IMR-90 (cell line): Measurements from ENCODE around the gene KDM2B. TPM values are rescaled to one million over a fixed set of nuclear protein-coding genes. Genes with fewer than 3 reads are reported as not detected.

Experiments used
- ATAC-seq: fragments of 200-7000 bp; cut with Tn5 transposase; 2 replicates; pipeline ENCODE4 v1.9.1; 2020; ENCODE audit warnings: low read depth, mild to moderate bottlenecking, moderate library complexity
- BruUV-seq: library from RNA; stranded (reverse); fragments of 400-500 nt; replicated peaks from 2 replicates; lab custom pipeline; 2021; lab: Mats Ljungman, UMichigan
- CTCF ChIA-PET: fragments of 300-600 bp; formaldehyde crosslinking; extraction: SDS; loops from one replicate; lab custom pipeline; 2021; ENCODE audit warnings: antibody characterized with exemption; lab: Yijun Ruan, JAX
- POLR2A ChIA-PET: fragments of 300-600 bp; sonication (Branson Sonifier 250); formaldehyde crosslinking; loops from one replicate; lab custom pipeline; 2022; ENCODE audit warnings: antibody characterized with exemption; ENCODE audit not compliant: unreplicated experiment; lab: Charles Lee
- DNase-seq: peaks from one replicate; pipeline ENCODE4 v3.0.0; 2013
- H2AFZ ChIP-seq: replicated peaks from 2 replicates; pipeline ENCODE3; 2013; ENCODE audit warnings: low read length, mild to moderate bottlenecking; ENCODE audit not compliant: poor library complexity
- H2AK5ac ChIP-seq: 2 replicates; pipeline ENCODE4 v1.6.1; 2013; ENCODE audit warnings: low read depth, low read length, inconsistent platforms
- H2AK9ac ChIP-seq: replicated peaks from 2 replicates; pipeline ENCODE3; 2013; ENCODE audit warnings: mild to moderate bottlenecking, low read depth, low read length, moderate library complexity; ENCODE audit not compliant: poor library complexity
- H2BK120ac ChIP-seq: 2 replicates; pipeline ENCODE4 v1.6.1; 2013; ENCODE audit warnings: low read depth, low read length, inconsistent platforms
- H2BK15ac ChIP-seq: 3 replicates; pipeline ENCODE4 v1.6.1; 2013; ENCODE audit warnings: low read depth, low read length, inconsistent platforms
- H2BK20ac ChIP-seq: 2 replicates; pipeline ENCODE4 v1.6.1; 2013; ENCODE audit warnings: low read depth, mild to moderate bottlenecking, inconsistent platforms, low read length, moderate library complexity
- H2BK5ac ChIP-seq: 2 replicates; pipeline ENCODE4 v1.6.1; 2013; ENCODE audit warnings: mild to moderate bottlenecking, low read depth, low read length, inconsistent platforms; ENCODE audit not compliant: poor library complexity, severe bottlenecking
- H3K14ac ChIP-seq: replicated peaks from 2 replicates; pipeline ENCODE4 v1.6.1; 2013; ENCODE audit warnings: low read depth, low read length, inconsistent platforms
- H3K18ac ChIP-seq: 2 replicates; pipeline ENCODE4 v1.6.1; 2013; ENCODE audit warnings: low read depth, low read length, control low read depth
- H3K23ac ChIP-seq: 2 replicates; pipeline ENCODE4 v1.6.1; 2013; ENCODE audit warnings: low read depth, low read length, inconsistent platforms
- H3K27ac ChIP-seq: 2 replicates; pipeline ENCODE4 v1.5.1; 2013; ENCODE audit warnings: mild to moderate bottlenecking, control low read depth, low read length; ENCODE audit not compliant: insufficient read depth
- H3K27me3 ChIP-seq: 2 replicates; pipeline ENCODE4 v1.6.1; 2013; ENCODE audit warnings: low read length; ENCODE audit not compliant: control insufficient read depth, insufficient read depth
- H3K36me3 ChIP-seq: 2 replicates; pipeline ENCODE4 v1.6.1; 2013; ENCODE audit warnings: low read length, mixed read lengths; ENCODE audit not compliant: control insufficient read depth, insufficient read depth
- H3K4ac ChIP-seq: 2 replicates; pipeline ENCODE4 v1.6.1; 2013; ENCODE audit warnings: low read depth, low read length, inconsistent platforms
- H3K4me1 ChIP-seq: 2 replicates; pipeline ENCODE4 v1.6.1; 2013; ENCODE audit warnings: low read length, mixed read lengths; ENCODE audit not compliant: control insufficient read depth, insufficient read depth
- H3K4me2 ChIP-seq: 2 replicates; pipeline ENCODE4 v1.6.1; 2013; ENCODE audit warnings: low read depth, mild to moderate bottlenecking, control low read depth, low read length, moderate library complexity
- H3K4me3 ChIP-seq: 2 replicates; pipeline ENCODE4 v1.5.1; 2013; ENCODE audit warnings: low read depth, mild to moderate bottlenecking, control low read depth, low read length, moderate library complexity; ENCODE audit not compliant: insufficient read depth
- H3K56ac ChIP-seq: 2 replicates; pipeline ENCODE4 v1.6.1; 2013; ENCODE audit warnings: low read length, inconsistent platforms; ENCODE audit not compliant: insufficient read depth; ENCODE audit errors: extremely low read depth
- H3K79me1 ChIP-seq, 2 experiments: 2 replicates each; pipeline ENCODE4 v1.6.1; 2013; ENCODE audit warnings: low read length in 2 of 2, inconsistent platforms in 1 of 2, low read depth in 1 of 2
- H3K9ac ChIP-seq: 2 replicates; pipeline ENCODE4 v1.6.1; 2013; ENCODE audit warnings: low read depth, low read length, control low read depth
- H3K9me1 ChIP-seq: 2 replicates; pipeline ENCODE4 v1.6.1; 2013; ENCODE audit warnings: low read length, inconsistent platforms; ENCODE audit not compliant: insufficient read depth
- H3K9me3 ChIP-seq: 2 replicates; pipeline ENCODE4 v1.6.1; 2013; ENCODE audit warnings: low read length; ENCODE audit not compliant: control insufficient read depth, insufficient read depth
- H4K20me1 ChIP-seq: 2 replicates; pipeline ENCODE4 v1.6.1; 2013; ENCODE audit warnings: low read length, inconsistent platforms; ENCODE audit not compliant: insufficient read depth
- H4K5ac ChIP-seq: 2 replicates; pipeline ENCODE4 v1.6.1; 2013; ENCODE audit warnings: mild to moderate bottlenecking, low read depth, low read length, control low read depth
- H4K8ac ChIP-seq, 2 experiments: 2 replicates each; pipeline ENCODE4 v1.6.1; 2013; ENCODE audit warnings: low read depth in 2 of 2, low read length in 2 of 2, control low read depth in 1 of 2, inconsistent platforms in 1 of 2
- H4K91ac ChIP-seq: 2 replicates; pipeline ENCODE4 v1.6.1; 2013; ENCODE audit warnings: low read depth, low read length, inconsistent platforms; ENCODE audit not compliant: insufficient read depth
- BHLHE40 ChIP-seq: fragments of 150-350 bp; IDR thresholded peaks from 2 replicates; pipeline ENCODE4 v1.6.1; 2016; ENCODE audit warnings: mild to moderate bottlenecking, low read depth, low read length
- CEBPB ChIP-seq: IDR thresholded peaks from 2 replicates; pipeline ENCODE4 v1.6.1; 2012; ENCODE audit warnings: low read depth, low read length, improper control_type of control experiment
- CTCF ChIP-seq: conservative IDR thresholded peaks from 2 replicates; pipeline ENCODE4 v1.5.1; 2012; ENCODE audit warnings: mild to moderate bottlenecking, low read depth, low read length, improper control_type of control experiment
- ELK1 ChIP-seq: fragments of 150-350 bp; IDR thresholded peaks from 2 replicates; pipeline ENCODE4 v1.6.1; 2016; ENCODE audit warnings: low read depth, mild to moderate bottlenecking, low read length, moderate library complexity, borderline replicate concordance
- FOS ChIP-seq: fragments of 150-350 bp; IDR thresholded peaks from 2 replicates; pipeline ENCODE4 v1.6.1; 2016; ENCODE audit warnings: low read depth, low read length
- MAFK ChIP-seq: IDR thresholded peaks from 2 replicates; pipeline ENCODE4 v1.6.1; 2012; ENCODE audit warnings: low read depth, low read length, improper control_type of control experiment
- MAZ ChIP-seq: IDR thresholded peaks from 2 replicates; pipeline ENCODE4 v1.6.1; 2012; ENCODE audit warnings: low read depth, mild to moderate bottlenecking, low read length, improper control_type of control experiment, moderate library complexity, borderline replicate concordance
- MXI1 ChIP-seq: IDR thresholded peaks from 2 replicates; pipeline ENCODE4 v1.6.1; 2012; ENCODE audit warnings: low read depth, mild to moderate bottlenecking, low read length, moderate library complexity, borderline replicate concordance
- RCOR1 ChIP-seq: IDR thresholded peaks from 2 replicates; pipeline ENCODE4 v1.6.1; 2012; ENCODE audit warnings: mild to moderate bottlenecking, low read length, improper control_type of control experiment; ENCODE audit not compliant: insufficient replicate concordance
- USF2 ChIP-seq: fragments of 150-350 bp; IDR thresholded peaks from 2 replicates; pipeline ENCODE4 v1.6.1; 2017; ENCODE audit warnings: mild to moderate bottlenecking, antibody characterized with exemption, low read length, low read depth
- WGBS, 2 experiments: methylation state at CpG; one replicate each; pipeline versions ENCODE4 v1.1.5 to v1.1.7; 2013; ENCODE audit warnings: missing lambda C conversion rate in 2 of 2; ENCODE audit not compliant: insufficient read length in 1 of 2; ENCODE audit errors: extremely low coverage in 2 of 2; 5-methylcytosine and 5-hydroxymethylcytosine counted together
- dilution Hi-C: fragments of 300-500 bp; cut with HindIII; formaldehyde crosslinking; loops from one replicate; pipeline ENCODE4 v1.14.3; 2018; ENCODE audit warnings: low sequenced_read_pairs; ENCODE audit not compliant: unreplicated experiment
- in situ Hi-C: fragments of 300-500 bp; cut with MboI; formaldehyde crosslinking; loops from 3 replicates; pipeline ENCODE4 v1.14.3; 2019; ENCODE audit warnings: low sequenced_read_pairs, inconsistent platforms, mixed read lengths
- intact Hi-C: fragments of 100-400 bp; cut with micrococcal nuclease; formaldehyde crosslinking; loops from 2 replicates; pipeline ENCODE4 v1.10.0; 2022
- polyA plus RNA-seq, 3 experiments: library from polyadenylated mRNA; depleted of rRNA; stranded (reverse); fragments of >200 nt; gene quantifications; 2 replicates each; pipeline ENCODE4 v1.2.3, GENCODE V29; 2012; ENCODE audit warnings: low replicate concordance in 1 of 3
- total RNA-seq: library from RNA; depleted of rRNA; stranded (reverse); fragments of >200 nt; gene quantifications from 2 replicates; pipeline ENCODE4 v1.2.3, GENCODE V29; 2012

Gene KDM2B
- total and polyA plus RNA-seq, 2 of the 4 experiments (the other 2 are of a cell fraction) = 22.6 to 24.2 TPM

- Histone ChIP-seq H3K23ac (no peak overlapping the region), H3K14ac (no peak overlapping the region), H3K9ac (no peak overlapping the region), H2AK9ac (no peak overlapping the region), H3K18ac (no peak overlapping the region), H4K20me1 (no peaks in the 10 kb centered on the region), H2BK5ac (no peak overlapping the region), H3K56ac (no peak overlapping the region), H3K27ac (no peak overlapping the region), H4K8ac (no peak overlapping the region), H4K91ac (no peak overlapping the region), H2BK15ac (no peak overlapping the region), H3K27me3 (no peaks in the 10 kb centered on the region), H3K79me1 (peaks cover 0 to 3% of the 10 kb centered on the region in 2 experiments; a peak in 1 of 4 replicates), H4K5ac (no peak overlapping the region), H3K4ac (no peak overlapping the region), H2AK5ac (no peak overlapping the region), H2BK120ac (no peak overlapping the region), H3K4me3 (no peak overlapping the region), H2BK20ac (no peak overlapping the region), H3K4me2 (no peak overlapping the region), H2AFZ (no peak overlapping the region), H3K36me3 (peaks cover 8% of the 10 kb centered on the region), H3K4me1 (no peaks in the 10 kb centered on the region), H3K9me1 (0 out of 2 replicates have a peak, but pooled peaks cover 4% of the 10 kb centered on the region), H3K9me3 (no peaks in the 10 kb centered on the region)
- POLR2A ChIA-PET = no interaction called here
- 60% methylated on average over 1 of the region's 7 CpGs; no CpG with 5 or more reads in 1 of the 2 experiments for WGBS, 2 experiments
- dilution Hi-C loops (no loop called here), in situ Hi-C loops (no loop called here), intact Hi-C loops (no loop called here)
- DNase-seq = no peak
- CTCF ChIA-PET = no interaction called here
- TF ChIP-seq MAZ = no peak
- no peak for TF ChIP-seq RCOR1
- TF ChIP-seq FOS = no peak
- no peak for TF ChIP-seq USF2
- TF ChIP-seq ELK1 = no peak
- no peak for TF ChIP-seq MXI1
- no peak for TF ChIP-seq CTCF
- TF ChIP-seq CEBPB = no peak
- TF ChIP-seq BHLHE40 = no peak
- no peak for TF ChIP-seq MAFK
- no TSS peak for BruUV-seq
- no peak for ATAC-seq
Observed at GRCh38 chr12:121568518-121568917, 12.3 kb downstream of the KDM2B start.
